HG03565 (cell line): ENCODE data around the gene ST6GAL1.

ENCODE experiments used
- ATAC-seq: cut with Tn5 transposase; IDR thresholded peaks from one replicate; pipeline ENCODE4 v1.9.1; 2021; ENCODE audit warnings: mild to moderate bottlenecking, moderate library complexity; ENCODE audit not compliant: unreplicated experiment

ST6GAL1 gene

DNA sequence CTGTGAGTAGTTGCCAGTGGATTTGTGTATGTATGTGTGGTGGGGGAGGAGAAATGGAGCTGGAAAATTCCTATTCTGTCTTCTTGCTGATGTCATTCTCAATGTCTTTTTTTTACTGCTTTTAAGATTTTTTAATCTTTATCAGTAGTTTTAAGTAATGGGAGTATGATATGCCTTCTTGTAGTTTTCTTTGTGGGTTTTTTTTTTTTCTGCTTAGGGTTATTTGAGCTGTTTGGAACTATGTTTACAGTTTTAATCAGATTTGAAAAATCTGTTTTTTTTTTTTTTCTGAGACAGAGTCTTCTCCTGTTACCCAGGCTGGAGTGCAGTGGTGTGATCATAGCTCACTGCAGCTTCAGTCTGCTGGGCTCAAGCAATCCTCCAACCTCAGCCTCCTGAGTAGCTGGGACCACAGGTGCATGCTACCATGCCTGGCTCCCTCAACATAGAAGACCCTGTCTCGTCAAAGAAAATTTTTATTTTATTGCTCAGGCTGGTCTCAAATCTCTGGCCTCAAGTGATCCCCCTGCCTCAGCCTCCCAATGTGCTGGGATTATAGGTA is 171.8 kb downstream of the ST6GAL1 start:
- ATAC-seq = no peak

DNA sequence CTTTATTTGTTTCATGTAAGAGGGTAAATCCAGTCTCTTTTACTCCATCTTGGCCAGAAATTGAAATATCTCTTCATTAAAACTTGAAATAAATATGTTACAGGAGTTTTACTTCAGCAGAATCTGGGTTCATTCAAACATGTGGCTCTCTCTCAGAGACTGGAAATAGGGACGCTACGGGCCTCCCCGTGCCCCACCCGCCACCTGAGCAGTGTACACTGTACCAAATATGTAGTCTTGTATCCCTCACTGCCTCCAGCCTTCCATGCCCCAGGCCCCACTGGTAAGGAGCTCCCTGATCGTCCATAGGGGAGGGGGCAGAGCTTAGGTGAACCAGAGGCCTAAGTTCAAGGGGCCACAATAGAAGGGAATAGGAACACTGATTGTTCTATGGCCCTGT is 172.9 kb downstream of the ST6GAL1 start:
- no peak for ATAC-seq

DNA sequence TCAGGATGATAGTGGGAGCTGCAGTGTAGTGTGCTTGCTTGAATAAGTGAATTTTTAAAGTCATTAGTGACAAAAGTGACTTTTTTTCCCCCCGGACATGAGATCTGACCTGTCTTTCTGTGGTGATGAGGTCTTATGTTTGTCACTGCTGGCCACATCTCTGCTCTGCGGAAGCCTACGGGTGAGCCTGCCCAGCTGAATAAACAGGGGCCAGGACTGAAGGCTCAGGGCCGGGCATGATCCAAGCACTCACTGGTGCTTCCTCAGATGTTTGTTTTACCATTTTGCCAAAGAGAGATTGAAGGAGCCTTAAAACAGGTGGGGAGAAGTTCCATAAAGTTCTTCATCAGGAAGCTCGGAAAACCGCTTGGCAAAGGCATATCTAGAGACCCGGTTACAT is 174.0 kb downstream of the ST6GAL1 start:
- no peak for ATAC-seq

GRCh38 chr3:187104933-187105332 is 174.6 kb downstream of the ST6GAL1 start:
- ATAC-seq = no peak

DNA sequence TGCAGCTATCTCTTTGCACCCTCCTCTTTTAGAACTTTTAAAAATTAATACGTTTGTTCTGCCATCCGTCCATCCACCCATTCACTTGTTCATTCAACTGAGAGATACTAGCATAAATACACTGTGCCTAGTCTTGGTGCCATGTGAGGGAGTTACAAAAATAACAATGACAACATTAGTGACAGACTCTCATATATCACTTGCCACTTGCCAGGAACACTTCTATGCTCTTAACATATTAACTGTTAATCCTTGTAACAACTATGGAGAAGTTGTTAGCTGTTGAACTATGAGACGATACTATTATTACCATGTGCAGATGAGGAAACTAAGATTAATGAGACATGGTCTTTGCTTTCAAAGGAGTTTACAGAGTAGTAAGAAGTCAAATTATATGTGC is 175.4 kb downstream of the ST6GAL1 start:
- no peak for ATAC-seq

- ATAC-seq = no peak
These were observed 177.7 kb downstream of the ST6GAL1 start for GRCh38 chr3:187107989-187108388.

DNA sequence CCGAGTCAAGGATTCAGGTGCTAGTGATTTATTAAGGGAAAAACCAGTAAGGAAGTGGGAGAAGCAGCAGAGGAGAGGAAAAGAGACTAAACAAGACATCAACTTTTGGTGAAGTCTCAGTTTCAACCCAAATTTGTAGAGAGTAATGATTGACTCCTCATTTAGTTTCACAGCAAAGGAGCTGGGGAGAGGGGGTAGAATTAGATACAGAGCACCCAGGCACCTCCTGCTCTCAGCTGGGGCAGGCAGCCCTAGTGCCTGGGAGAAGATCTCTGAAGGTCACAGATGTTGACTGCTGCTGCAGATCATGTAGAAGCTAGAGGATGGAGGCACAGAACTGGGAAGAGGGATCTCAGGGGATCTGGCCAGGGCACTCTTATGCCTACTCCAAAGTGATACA is 179.8 kb downstream of the ST6GAL1 start:
- no peak for ATAC-seq

DNA sequence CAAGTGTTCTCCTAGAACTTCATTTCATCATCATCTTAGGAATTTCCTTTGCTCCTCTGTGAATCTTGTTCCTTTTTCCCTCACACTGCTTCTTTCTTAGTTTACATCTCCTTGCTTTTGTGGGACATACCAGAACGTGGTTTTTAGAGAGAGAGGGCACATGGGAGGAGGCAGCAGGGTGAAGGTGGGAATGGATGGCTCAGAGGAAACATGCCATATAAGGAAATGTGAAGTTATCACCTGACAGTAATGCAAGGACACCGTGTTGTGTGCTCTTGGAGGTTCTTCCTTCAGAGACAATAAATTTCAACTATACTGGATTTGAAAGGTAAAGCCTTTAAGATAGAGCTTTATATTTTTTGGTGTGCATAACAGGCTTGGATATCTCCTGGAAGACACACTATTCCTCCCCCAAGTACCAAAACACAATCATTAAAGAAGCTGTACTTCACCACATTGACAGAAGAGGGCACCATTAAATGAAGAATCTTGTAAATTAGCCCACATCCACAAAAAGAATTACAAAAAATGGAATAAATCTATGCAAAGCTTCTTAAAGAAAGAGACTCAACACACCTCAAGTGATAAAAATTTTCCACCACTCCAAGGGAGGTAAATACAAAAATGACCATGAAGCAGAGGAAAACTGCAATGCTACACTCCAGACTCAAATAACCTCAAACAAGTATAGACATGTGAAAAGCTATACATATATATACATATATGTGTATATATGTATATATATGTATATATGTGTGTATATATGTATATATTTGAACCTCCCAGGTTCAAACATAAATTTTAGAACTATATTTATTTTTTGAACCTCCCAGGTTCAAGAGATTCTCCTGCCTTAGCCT is 182.8 kb downstream of the ST6GAL1 start:
- no peak for ATAC-seq

GRCh38 chr3:187114511-187114910 is 184.2 kb downstream of the ST6GAL1 start:
- ATAC-seq = no peak

DNA sequence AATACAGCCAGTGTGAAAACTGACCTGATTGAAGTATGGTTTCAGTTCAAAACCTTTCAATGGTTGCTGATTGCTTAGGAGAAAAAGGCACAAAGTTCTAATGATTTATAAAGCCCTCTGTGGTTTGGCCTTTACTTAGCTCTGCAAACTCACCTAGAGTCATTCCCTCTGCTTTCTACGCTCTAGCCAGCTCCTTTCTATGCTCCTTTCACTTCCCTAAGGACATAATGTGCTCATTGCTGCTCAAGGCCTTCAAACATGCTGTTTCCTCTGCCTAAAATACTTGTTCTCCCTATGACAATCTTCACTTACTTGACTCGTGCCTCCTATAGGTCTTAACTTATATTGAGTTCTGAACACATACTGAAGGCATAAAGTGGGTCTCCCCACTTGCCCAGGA is 190.0 kb downstream of the ST6GAL1 start:
- ATAC-seq = no peak

DNA sequence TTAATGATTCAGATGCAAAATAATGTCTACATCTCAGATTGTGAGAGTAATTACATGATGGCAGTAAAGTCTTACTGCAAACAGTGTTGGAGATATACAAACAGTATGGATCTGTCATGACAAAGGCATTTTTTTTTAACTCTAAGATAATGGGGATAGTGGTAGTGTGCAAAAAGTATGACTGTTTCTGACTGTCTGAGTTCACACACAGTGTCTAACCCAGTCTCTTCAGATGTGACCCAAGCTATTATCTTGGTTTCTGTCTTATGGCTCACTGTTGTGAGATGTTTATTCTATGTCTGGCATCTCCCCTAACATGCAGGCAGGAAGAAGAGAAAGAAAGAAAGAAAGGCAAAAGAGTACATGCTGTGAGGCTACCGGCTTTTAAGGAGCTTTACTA is 191.9 kb downstream of the ST6GAL1 start:
- ATAC-seq = no peak

DNA sequence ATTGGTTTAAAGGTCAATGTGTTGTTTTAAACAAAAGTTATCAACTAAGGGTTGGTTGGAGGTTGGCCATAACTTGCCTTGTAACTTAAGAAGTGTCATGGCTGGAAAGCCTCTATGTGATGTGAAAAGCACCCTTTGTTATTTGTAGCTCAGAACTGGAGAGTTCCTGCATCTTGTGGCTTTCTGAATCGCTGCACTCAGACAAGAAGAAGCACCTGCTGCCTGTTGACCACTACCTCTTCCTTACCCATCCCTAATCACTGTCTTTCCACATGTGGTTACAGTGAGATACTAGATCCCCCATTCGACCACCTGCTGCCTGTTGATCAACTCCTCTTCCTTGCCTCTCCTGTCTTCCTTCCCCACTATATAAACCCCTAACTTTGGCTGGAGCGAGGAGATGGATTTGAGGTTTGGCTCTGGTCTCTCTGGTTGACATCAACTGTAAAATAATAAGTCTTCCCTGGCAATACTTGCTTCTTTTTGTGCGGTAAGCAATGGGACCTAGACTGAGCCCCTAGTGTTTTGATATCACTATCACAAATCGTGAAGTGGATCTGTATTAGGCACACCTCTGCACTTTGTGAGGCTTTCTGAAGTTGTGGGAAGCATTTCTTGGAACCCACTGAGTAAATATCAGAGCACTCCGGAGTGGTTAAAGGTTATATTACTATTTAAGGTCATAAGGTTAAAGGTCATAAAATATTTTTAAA is 195.1 kb downstream of the ST6GAL1 start:
- ATAC-seq = peak; percentile 91
